Measurements from ENCODE around the gene NLGN1. TPM values are rescaled to one million over a fixed set of nuclear protein-coding genes. Genes with fewer than 3 reads are reported as not detected.

Gene NLGN1
- total and polyA plus RNA-seq, 7 experiments from 2014 or later, result not detected

- H3K27me3 ChIP-seq (ENCODE audit: control insufficient read depth in 2 of 2, insufficient read depth in 2 of 2, low read length in 2 of 2), result no peaks in the 10 kb centered on the region
- CTCF ChIA-PET, result no interaction called here
- H3K9me3 ChIP-seq (ENCODE audit: control insufficient read depth in 2 of 3, low read length in 3 of 3), result no peaks in the 10 kb centered on the region
- no peaks in the 10 kb centered on the region for H3K36me3 ChIP-seq (ENCODE audit: control insufficient read depth in 2 of 3, insufficient read depth in 3 of 3, low read length in 3 of 3)
- intact Hi-C loops (cut with micrococcal nuclease), result no loop called here
- no peak overlapping the region for H3K4me3 ChIP-seq (ENCODE audit: low read length)
- H3K4me1 ChIP-seq (ENCODE audit: control insufficient read depth in 2 of 2, insufficient read depth in 2 of 2, low read length in 2 of 2), result no peaks in the 10 kb centered on the region
- H3K36me3 Mint-ChIP-seq, result no peaks in the 10 kb centered on the region
- POLR2A ChIA-PET, result no interaction called here
- H3K27me3 Mint-ChIP-seq, result no peaks in the 10 kb centered on the region
- H3K4me3 Mint-ChIP-seq, result no peak overlapping the region
- DNase-seq, result no peak
- no peaks in the 10 kb centered on the region for H3K4me1 Mint-ChIP-seq
- H3K27ac Mint-ChIP-seq, result no peak overlapping the region
- ATAC-seq, result no peak
- no peak overlapping the region for H3K27ac ChIP-seq (ENCODE audit: low read depth, low read length)
- peaks cover 0 to 26% (median 6%) of the 10 kb centered on the region in 11 donors for H3K9me3 Mint-ChIP-seq
Observed at GRCh38 chr3:174061162-174061561, 663.6 kb downstream of the NLGN1 start.

- ATAC-seq, result no peak
- DNase-seq, result no peak
- H3K27me3 ChIP-seq (ENCODE audit: control insufficient read depth in 2 of 2, insufficient read depth in 2 of 2, low read length in 2 of 2), result no peaks in the 10 kb centered on the region
- Mint-ChIP-seq H3K4me3 (no peak overlapping the region), H3K36me3 (no peaks in the 10 kb centered on the region), H3K4me1 (no peaks in the 10 kb centered on the region), H3K9me3 (peaks cover 0 to 26% (median 6%) of the 10 kb centered on the region in 11 donors), H3K27ac (no peak overlapping the region), H3K27me3 (no peaks in the 10 kb centered on the region)
- no peaks in the 10 kb centered on the region for H3K36me3 ChIP-seq (ENCODE audit: control insufficient read depth in 2 of 3, insufficient read depth in 3 of 3, low read length in 3 of 3)
- no peaks in the 10 kb centered on the region for H3K4me1 ChIP-seq (ENCODE audit: control insufficient read depth in 2 of 2, insufficient read depth in 2 of 2, low read length in 2 of 2)
- H3K4me3 ChIP-seq (ENCODE audit: low read length), result no peak overlapping the region
- POLR2A ChIA-PET, result no interaction called here
- no peak overlapping the region for H3K27ac ChIP-seq (ENCODE audit: low read depth, low read length)
- H3K9me3 ChIP-seq (ENCODE audit: control insufficient read depth in 2 of 3, low read length in 3 of 3), result no peaks in the 10 kb centered on the region
- CTCF ChIA-PET, result no interaction called here
- intact Hi-C loops (cut with micrococcal nuclease), result no loop called here
Observed at GRCh38 chr3:174061731-174062130, 664.2 kb downstream of the NLGN1 start.

GRCh38 chr3:174062923-174063322 is 665.4 kb downstream of the NLGN1 start:
- H3K36me3 Mint-ChIP-seq, result no peaks in the 10 kb centered on the region
- DNase-seq (no peak), ATAC-seq (no peak)
- H3K27me3 ChIP-seq (ENCODE audit: control insufficient read depth in 2 of 2, insufficient read depth in 2 of 2, low read length in 2 of 2), result no peaks in the 10 kb centered on the region
- ChIA-PET POLR2A (no interaction called here), CTCF (no interaction called here)
- intact Hi-C loops (cut with micrococcal nuclease), result no loop called here
- no peaks in the 10 kb centered on the region for H3K27me3 Mint-ChIP-seq
- H3K27ac ChIP-seq (ENCODE audit: low read depth, low read length), result no peak overlapping the region
- H3K4me1 ChIP-seq (ENCODE audit: control insufficient read depth in 2 of 2, insufficient read depth in 2 of 2, low read length in 2 of 2), result no peaks in the 10 kb centered on the region
- H3K4me3 Mint-ChIP-seq, result no peak overlapping the region
- H3K27ac Mint-ChIP-seq, result no peak overlapping the region
- H3K4me3 ChIP-seq (ENCODE audit: low read length), result no peak overlapping the region
- no peaks in the 10 kb centered on the region for H3K4me1 Mint-ChIP-seq
- no peaks in the 10 kb centered on the region for H3K9me3 ChIP-seq (ENCODE audit: control insufficient read depth in 2 of 3, low read length in 3 of 3)
- peaks cover 0 to 26% (median 3%) of the 10 kb centered on the region in 11 donors for H3K9me3 Mint-ChIP-seq
- H3K36me3 ChIP-seq (ENCODE audit: control insufficient read depth in 2 of 3, insufficient read depth in 3 of 3, low read length in 3 of 3), result no peaks in the 10 kb centered on the region

- ATAC-seq (no peak), DNase-seq (no peak)
- Histone ChIP-seq H3K27me3 (ENCODE audit: control insufficient read depth in 2 of 2, insufficient read depth in 2 of 2, low read length in 2 of 2) (no peaks in the 10 kb centered on the region), H3K36me3 (ENCODE audit: control insufficient read depth in 2 of 3, insufficient read depth in 3 of 3, low read length in 3 of 3) (no peaks in the 10 kb centered on the region), H3K27ac (ENCODE audit: low read depth, low read length) (no peak overlapping the region), H3K9me3 (ENCODE audit: control insufficient read depth in 2 of 3, low read length in 3 of 3) (no peaks in the 10 kb centered on the region), H3K4me3 (ENCODE audit: low read length) (no peak overlapping the region), H3K4me1 (ENCODE audit: control insufficient read depth in 2 of 2, insufficient read depth in 2 of 2, low read length in 2 of 2) (no peaks in the 10 kb centered on the region)
- Mint-ChIP-seq H3K27me3 (no peaks in the 10 kb centered on the region), H3K36me3 (no peaks in the 10 kb centered on the region), H3K4me1 (no peaks in the 10 kb centered on the region), H3K4me3 (no peak overlapping the region), H3K27ac (no peak overlapping the region), H3K9me3 (peaks cover 0 to 13% (median under 1%) of the 10 kb centered on the region in 11 donors)
- ChIA-PET CTCF (no interaction called here), POLR2A (no interaction called here)
- intact Hi-C loops (cut with micrococcal nuclease), result no loop called here
Observed at GRCh38 chr3:174068035-174068434, 670.5 kb downstream of the NLGN1 start.

GRCh38 chr3:174072675-174073074 is 675.1 kb downstream of the NLGN1 start:
- intact Hi-C loops (cut with micrococcal nuclease), result no loop called here
- no peak overlapping the region for H3K27ac ChIP-seq (ENCODE audit: low read depth, low read length)
- H3K27me3 ChIP-seq (ENCODE audit: control insufficient read depth in 2 of 2, insufficient read depth in 2 of 2, low read length in 2 of 2), result no peaks in the 10 kb centered on the region
- no peaks in the 10 kb centered on the region for H3K4me1 ChIP-seq (ENCODE audit: control insufficient read depth in 2 of 2, insufficient read depth in 2 of 2, low read length in 2 of 2)
- ATAC-seq (no peak), DNase-seq (no peak)
- H3K27ac Mint-ChIP-seq, result no peak overlapping the region
- no peaks in the 10 kb centered on the region for H3K9me3 ChIP-seq (ENCODE audit: control insufficient read depth in 2 of 3, low read length in 3 of 3)
- H3K36me3 Mint-ChIP-seq, result no peaks in the 10 kb centered on the region
- no peaks in the 10 kb centered on the region for H3K4me1 Mint-ChIP-seq
- peaks cover 0 to 8% (median 0%) of the 10 kb centered on the region in 11 donors for H3K9me3 Mint-ChIP-seq
- no peak overlapping the region for H3K4me3 Mint-ChIP-seq
- H3K4me3 ChIP-seq (ENCODE audit: low read length), result no peak overlapping the region
- H3K27me3 Mint-ChIP-seq, result no peaks in the 10 kb centered on the region
- CTCF ChIA-PET, result no interaction called here
- POLR2A ChIA-PET, result no interaction called here
- H3K36me3 ChIP-seq (ENCODE audit: control insufficient read depth in 2 of 3, insufficient read depth in 3 of 3, low read length in 3 of 3), result no peaks in the 10 kb centered on the region

- no peak for ATAC-seq
- Mint-ChIP-seq H3K36me3 (no peaks in the 10 kb centered on the region), H3K27ac (no peak overlapping the region), H3K9me3 (peaks cover 0 to 3% (median 0%) of the 10 kb centered on the region in 11 donors), H3K27me3 (no peaks in the 10 kb centered on the region), H3K4me1 (no peaks in the 10 kb centered on the region), H3K4me3 (no peak overlapping the region)
- ChIA-PET POLR2A (no interaction called here), CTCF (no interaction called here)
- no peak for DNase-seq
- no peaks in the 10 kb centered on the region for H3K4me1 ChIP-seq (ENCODE audit: control insufficient read depth in 2 of 2, insufficient read depth in 2 of 2, low read length in 2 of 2)
- H3K4me3 ChIP-seq (ENCODE audit: low read length), result no peak overlapping the region
- H3K27me3 ChIP-seq (ENCODE audit: control insufficient read depth in 2 of 2, insufficient read depth in 2 of 2, low read length in 2 of 2), result no peaks in the 10 kb centered on the region
- H3K36me3 ChIP-seq (ENCODE audit: control insufficient read depth in 2 of 3, insufficient read depth in 3 of 3, low read length in 3 of 3), result no peaks in the 10 kb centered on the region
- H3K27ac ChIP-seq (ENCODE audit: low read depth, low read length), result no peak overlapping the region
- H3K9me3 ChIP-seq (ENCODE audit: control insufficient read depth in 2 of 3, low read length in 3 of 3), result no peaks in the 10 kb centered on the region
- intact Hi-C loops (cut with micrococcal nuclease), result no loop called here
Observed at GRCh38 chr3:174083706-174084105, 686.2 kb downstream of the NLGN1 start.

- Histone ChIP-seq H3K27me3 (ENCODE audit: control insufficient read depth in 2 of 2, insufficient read depth in 2 of 2, low read length in 2 of 2) (no peaks in the 10 kb centered on the region), H3K4me1 (ENCODE audit: control insufficient read depth in 2 of 2, insufficient read depth in 2 of 2, low read length in 2 of 2) (no peaks in the 10 kb centered on the region), H3K27ac (ENCODE audit: low read depth, low read length) (no peak overlapping the region), H3K9me3 (ENCODE audit: control insufficient read depth in 2 of 3, low read length in 3 of 3) (no peaks in the 10 kb centered on the region), H3K36me3 (ENCODE audit: control insufficient read depth in 2 of 3, insufficient read depth in 3 of 3, low read length in 3 of 3) (no peaks in the 10 kb centered on the region), H3K4me3 (ENCODE audit: low read length) (no peak overlapping the region)
- Mint-ChIP-seq H3K36me3 (no peaks in the 10 kb centered on the region), H3K4me3 (no peak overlapping the region), H3K4me1 (no peaks in the 10 kb centered on the region), H3K27ac (no peak overlapping the region), H3K9me3 (peaks cover 0 to 5% (median 0%) of the 10 kb centered on the region in 11 donors), H3K27me3 (no peaks in the 10 kb centered on the region)
- intact Hi-C loops (cut with micrococcal nuclease), result no loop called here
- ChIA-PET POLR2A (no interaction called here), CTCF (no interaction called here)
- DNase-seq (no peak), ATAC-seq (no peak)
Observed at GRCh38 chr3:174089592-174089991, 692.0 kb downstream of the NLGN1 start.
